ENCODE measurements around the gene EFR3B.

Gene EFR3B

DNA sequence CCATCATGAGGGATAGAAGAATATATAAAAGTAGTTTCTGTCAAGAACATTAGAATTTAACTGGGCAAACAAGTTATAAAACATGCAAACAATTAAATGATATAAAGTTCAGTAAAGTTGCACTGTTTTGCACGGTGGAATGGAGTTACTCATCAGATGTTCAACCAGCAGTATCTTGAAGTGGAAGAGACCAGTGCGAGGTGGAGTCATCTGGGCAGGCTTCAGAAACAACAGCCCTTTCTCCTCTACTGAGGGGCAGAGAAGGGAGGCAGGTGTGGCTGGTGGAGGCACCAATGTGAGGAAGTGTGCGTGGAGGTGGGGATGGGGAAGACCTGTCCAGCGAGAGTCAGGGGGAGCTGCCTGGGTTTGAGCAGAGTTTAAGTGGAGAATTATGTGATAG lies 7.5 kb downstream of the EFR3B start:
- DNase-seq (ENCODE audit: low spot score), result no peak
- TF ChIP-seq, protein P1, sequence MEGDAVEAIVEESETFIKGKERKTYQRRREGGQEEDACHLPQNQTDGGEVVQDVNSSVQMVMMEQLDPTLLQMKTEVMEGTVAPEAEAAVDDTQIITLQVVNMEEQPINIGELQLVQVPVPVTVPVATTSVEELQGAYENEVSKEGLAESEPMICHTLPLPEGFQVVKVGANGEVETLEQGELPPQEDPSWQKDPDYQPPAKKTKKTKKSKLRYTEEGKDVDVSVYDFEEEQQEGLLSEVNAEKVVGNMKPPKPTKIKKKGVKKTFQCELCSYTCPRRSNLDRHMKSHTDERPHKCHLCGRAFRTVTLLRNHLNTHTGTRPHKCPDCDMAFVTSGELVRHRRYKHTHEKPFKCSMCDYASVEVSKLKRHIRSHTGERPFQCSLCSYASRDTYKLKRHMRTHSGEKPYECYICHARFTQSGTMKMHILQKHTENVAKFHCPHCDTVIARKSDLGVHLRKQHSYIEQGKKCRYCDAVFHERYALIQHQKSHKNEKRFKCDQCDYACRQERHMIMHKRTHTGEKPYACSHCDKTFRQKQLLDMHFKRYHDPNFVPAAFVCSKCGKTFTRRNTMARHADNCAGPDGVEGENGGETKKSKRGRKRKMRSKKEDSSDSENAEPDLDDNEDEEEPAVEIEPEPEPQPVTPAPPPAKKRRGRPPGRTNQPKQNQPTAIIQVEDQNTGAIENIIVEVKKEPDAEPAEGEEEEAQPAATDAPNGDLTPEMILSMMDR (IDR thresholded peaks at IDR 0.05; ENCODE audit: extremely low read depth, missing control alignments), result no peak

DNA sequence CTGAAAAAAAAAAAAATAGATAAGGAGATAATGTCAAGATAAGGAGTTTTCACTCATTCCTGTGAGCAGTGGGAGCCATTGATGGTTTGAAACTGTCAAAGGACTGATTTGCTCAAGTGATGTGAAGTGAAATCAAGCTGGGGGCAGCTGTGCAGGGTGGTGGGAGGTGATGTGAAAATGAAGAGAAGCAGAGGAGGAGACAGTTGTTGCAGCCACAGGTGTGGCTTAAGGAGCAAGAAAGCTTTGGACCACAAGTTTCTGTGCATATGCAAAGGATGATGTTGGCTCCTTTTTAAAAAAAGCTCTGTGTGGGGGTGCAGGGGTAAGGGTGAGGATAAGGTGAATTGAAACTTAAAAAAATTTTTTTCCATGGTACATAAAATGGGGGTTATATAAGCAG lies 8.3 kb downstream of the EFR3B start:
- no peak for DNase-seq (ENCODE audit: low spot score)
- TF ChIP-seq, protein P1 (IDR thresholded peaks at IDR 0.05; ENCODE audit: extremely low read depth, missing control alignments), result no peak

DNA sequence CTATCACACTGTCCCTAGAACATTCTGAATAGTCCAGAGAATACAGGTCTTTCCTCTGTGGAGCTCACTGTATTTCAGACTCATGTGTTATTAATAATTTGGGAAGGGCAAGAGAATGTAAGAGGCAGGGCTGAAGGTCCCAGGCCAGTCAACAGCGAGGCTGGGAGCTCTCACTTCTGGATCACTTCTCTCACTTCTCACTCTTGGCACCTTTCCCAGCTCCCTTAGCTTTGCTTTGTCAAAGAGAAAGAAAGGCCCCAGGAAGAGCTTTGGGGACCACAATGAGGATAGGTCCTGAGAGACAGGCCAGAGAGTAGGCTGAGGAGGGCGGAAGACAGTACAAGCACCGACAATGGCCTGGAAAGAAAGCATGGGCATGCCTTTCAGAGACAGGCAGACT lies 11.2 kb downstream of the EFR3B start:
- DNase-seq (ENCODE audit: low spot score), result no peak
- TF ChIP-seq, protein P1 (IDR thresholded peaks at IDR 0.05; ENCODE audit: extremely low read depth, missing control alignments), result no peak

DNA sequence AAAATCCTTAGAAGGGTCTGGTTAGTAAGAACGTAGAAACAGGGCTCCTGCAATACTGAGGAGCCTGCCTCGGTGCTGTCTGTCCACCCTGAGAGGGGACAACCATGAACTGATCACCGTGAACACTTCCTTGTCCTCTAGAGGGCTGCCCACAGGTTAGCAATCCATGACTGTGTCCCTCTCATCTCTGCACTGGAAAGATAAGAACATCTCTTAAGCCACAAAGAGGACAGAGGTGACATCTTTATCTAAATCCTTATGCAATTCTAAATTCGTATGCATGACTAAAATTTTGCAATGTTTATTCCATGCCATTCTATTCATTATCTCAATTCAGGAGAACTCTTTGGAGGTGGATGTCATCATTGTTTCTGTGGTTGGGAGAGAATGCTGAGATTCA lies 12.8 kb downstream of the EFR3B start:
- no peak for DNase-seq (ENCODE audit: low spot score)
- TF ChIP-seq, protein P1 (IDR thresholded peaks at IDR 0.05; ENCODE audit: extremely low read depth, missing control alignments), result no peak

DNA sequence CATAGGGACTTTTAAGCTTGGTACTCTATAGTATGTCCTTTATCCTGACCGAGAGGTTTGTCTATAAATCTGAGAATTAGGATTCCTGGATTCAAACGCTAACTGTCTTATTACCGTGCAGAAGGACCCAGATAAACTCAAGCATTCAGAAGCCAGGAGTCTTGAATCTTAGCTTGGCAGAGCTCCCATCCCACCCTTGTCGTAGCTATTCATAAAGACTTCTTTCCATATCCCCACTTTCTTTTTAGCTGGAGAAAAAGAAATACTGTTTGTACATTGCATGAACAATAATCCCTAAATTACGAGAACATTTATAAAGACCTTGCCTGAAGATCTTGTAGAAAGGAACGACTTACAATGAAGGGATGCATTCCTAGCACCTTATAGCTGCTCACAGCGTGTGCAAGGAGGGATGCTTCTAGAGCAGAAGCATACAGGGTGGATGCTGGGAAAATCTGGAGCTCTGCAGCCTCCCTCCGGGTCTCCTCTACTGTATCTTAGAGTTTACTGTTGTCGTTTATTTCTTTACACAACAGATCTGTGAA lies 13.6 kb downstream of the EFR3B start:
- no peak for DNase-seq (ENCODE audit: low spot score)
- TF ChIP-seq, protein P1 (IDR thresholded peaks at IDR 0.05; ENCODE audit: extremely low read depth, missing control alignments), result no peak

DNA sequence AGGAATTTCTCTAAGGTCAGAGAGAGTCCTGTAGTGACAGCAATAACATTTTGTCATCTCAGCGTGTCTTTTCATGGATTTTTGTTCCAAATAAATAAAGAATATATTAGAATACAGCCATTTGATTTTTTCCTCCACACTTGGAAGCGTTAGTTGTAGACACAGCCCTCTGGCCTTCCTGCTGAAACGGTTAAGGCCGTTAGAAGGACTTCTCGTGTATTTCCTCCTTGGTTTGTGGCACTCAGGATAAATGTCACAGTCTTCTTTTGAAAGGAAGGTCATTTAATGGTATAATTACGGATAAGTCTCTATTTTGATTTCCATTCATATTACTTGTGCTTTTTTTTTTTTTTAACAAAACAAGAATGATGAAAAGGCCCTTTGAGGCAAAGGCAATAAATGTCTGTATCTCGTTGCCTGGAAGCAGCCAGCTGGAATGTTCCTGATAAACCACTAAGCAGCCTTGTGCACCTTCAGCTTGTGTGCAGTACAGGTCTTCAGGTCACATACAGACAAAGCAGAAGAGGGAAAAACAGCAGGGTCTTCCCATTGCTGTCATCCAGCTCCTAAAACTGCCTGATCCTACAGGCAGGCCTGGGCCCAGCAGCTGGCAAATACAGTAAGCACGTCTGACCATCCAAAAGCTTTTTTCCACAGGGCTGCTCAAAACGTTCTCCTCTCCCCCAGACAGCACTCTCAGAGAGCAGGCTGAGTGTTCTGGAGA lies 14.4 kb downstream of the EFR3B start:
- no peak for DNase-seq (ENCODE audit: low spot score)
- TF ChIP-seq, protein P1 (IDR thresholded peaks at IDR 0.05; ENCODE audit: extremely low read depth, missing control alignments), result no peak

DNA sequence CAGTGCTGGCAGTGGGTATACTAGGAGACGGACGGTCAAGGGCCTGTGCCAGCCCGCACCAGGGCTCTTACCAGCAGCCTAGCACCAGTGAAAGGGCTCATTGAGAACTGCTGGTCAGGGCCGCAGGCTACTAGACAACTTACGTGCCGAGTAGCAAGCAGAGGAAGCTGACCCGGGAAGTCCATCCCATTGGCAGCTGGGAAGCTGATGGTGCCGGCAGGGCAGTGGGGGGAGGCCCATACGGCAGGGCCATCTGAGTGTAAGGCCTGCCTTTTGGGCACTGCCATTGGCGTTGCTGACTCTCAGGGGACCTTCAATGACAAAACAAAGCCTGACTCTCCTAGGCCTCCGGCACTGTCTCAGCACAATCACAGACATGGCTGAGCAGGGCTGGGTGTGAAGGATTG lies 20.6 kb downstream of the EFR3B start:
- DNase-seq (ENCODE audit: low spot score), result no peak
- TF ChIP-seq, protein P1 (IDR thresholded peaks at IDR 0.05; ENCODE audit: extremely low read depth, missing control alignments), result no peak

All from GM20000 (cell line).